CD4-positive, alpha-beta T cell (primary cell): ENCODE data around the gene GALNTL6. TPM values are rescaled to one million over a fixed set of nuclear protein-coding genes. Genes with fewer than 3 reads are reported as not detected.

Experiments
- ATAC-seq: fragments of 200-7000 bp; cut with Tn5 transposase; one replicate; pipeline ENCODE4 v1.10.0; 2022; ENCODE audit warnings: mild to moderate bottlenecking; ENCODE audit not compliant: poor library complexity
- CTCF ChIA-PET: fragments of 350-600 bp; sonication (Branson Sonifier 250); formaldehyde crosslinking; loops from one replicate; lab custom pipeline; 2021; ENCODE audit warnings: antibody characterized with exemption, inconsistent platforms; lab: Charles Lee
- POLR2A ChIA-PET: fragments of 350-600 bp; sonication (Branson Sonifier 250); formaldehyde crosslinking; loops from one replicate; lab custom pipeline; 2021; ENCODE audit warnings: antibody characterized with exemption, inconsistent platforms; lab: Charles Lee
- DNase-seq, 14 experiments: peaks; one replicate each; pipeline ENCODE4 v3.0.0-alpha.2; 2013 to 2020; ENCODE audit warnings: mixed read lengths in 2 of 14
- H3K27ac ChIP-seq, 2 donors: one replicate each; pipeline versions ENCODE4 v1.5.1 to v1.7.0; 2013; ENCODE audit warnings: low read length in 2 of 2, low read depth in 1 of 2, mild to moderate bottlenecking in 1 of 2
- H3K27me3 ChIP-seq, 2 experiments: 1 replicate in 1 of 2; 2 replicates in 1 of 2; pipeline versions ENCODE4 v1.6.1 to v1.7.0; 2013; ENCODE audit warnings: low read length in 2 of 2, control low read depth in 1 of 2, mild to moderate bottlenecking in 1 of 2, moderate library complexity in 1 of 2; ENCODE audit not compliant: insufficient read depth in 2 of 2, control insufficient read depth in 1 of 2
- H3K36me3 ChIP-seq: one replicate; pipeline ENCODE4 v1.6.1; 2013; ENCODE audit warnings: low read length, control low read depth; ENCODE audit not compliant: insufficient read depth
- H3K4me1 ChIP-seq: one replicate; pipeline ENCODE4 v1.6.1; 2013; ENCODE audit warnings: low read length, control low read depth; ENCODE audit not compliant: insufficient read depth
- H3K4me3 ChIP-seq: one replicate; pipeline ENCODE4 v1.5.1; 2013; ENCODE audit warnings: mild to moderate bottlenecking, low read length, moderate library complexity
- H3K9me3 ChIP-seq, 2 experiments: 1 replicate in 1 of 2; 2 replicates in 1 of 2; pipeline versions ENCODE4 v1.6.1 to v1.7.0; 2013; ENCODE audit warnings: low read length in 2 of 2, mild to moderate bottlenecking in 2 of 2, control low read depth in 1 of 2, moderate library complexity in 1 of 2; ENCODE audit not compliant: control insufficient read depth in 1 of 2, insufficient read depth in 1 of 2
- H3K27ac Mint-ChIP-seq: one replicate; pipeline ENCODE4 v1.8.0; 2020; ENCODE audit warnings: mixed read lengths
- H3K27me3 Mint-ChIP-seq: one replicate; pipeline ENCODE4 v1.8.0; 2021; ENCODE audit warnings: mixed read lengths
- H3K36me3 Mint-ChIP-seq: one replicate; pipeline ENCODE4 v1.8.0; 2021; ENCODE audit warnings: low read depth, mixed read lengths
- H3K4me1 Mint-ChIP-seq: one replicate; pipeline ENCODE4 v1.8.0; 2021; ENCODE audit warnings: low read depth, mixed read lengths
- H3K4me3 Mint-ChIP-seq: one replicate; pipeline ENCODE4 v1.8.0; 2020; ENCODE audit warnings: mild to moderate bottlenecking, mixed read lengths
- H3K9me3 Mint-ChIP-seq: one replicate; pipeline ENCODE4 v1.8.0; 2020; ENCODE audit warnings: mixed read lengths
- CTCF ChIP-seq: fragments of 200-600 bp; IDR thresholded peaks from one replicate; pipeline ENCODE4 v1.8.0; 2022; ENCODE audit warnings: antibody characterized with exemption, mild to moderate bottlenecking
- intact Hi-C, 2 experiments: fragments of 100-400 bp; cut with DNase I in 1 of 2; cut with micrococcal nuclease in 1 of 2; formaldehyde crosslinking; loops; one replicate each; pipeline versions ENCODE4 v1.15.1 to v1.9.0; 2023 to 2025; cut with DNase I, micrococcal nuclease
- total RNA-seq, 174 experiments: library from RNA in 2 of 174; stranded (reverse) in 2 of 174; gene quantifications; one replicate each; pipeline ENCODE4 v1.2.3 and lab custom pipeline; 2021 to 2026

The GALNTL6 gene
- total RNA-seq, 2 experiments from 2014 or later, result not detected

- H3K9me3 Mint-ChIP-seq, result peaks cover 4% of the 10 kb centered on the region
- no peaks in the 10 kb centered on the region for H3K36me3 Mint-ChIP-seq
- H3K4me3 ChIP-seq, result no peak overlapping the region
- DNase-seq, result no peak
- no peak for ATAC-seq
- no peaks in the 10 kb centered on the region for H3K36me3 ChIP-seq
- H3K4me3 Mint-ChIP-seq, result no peak overlapping the region
- H3K27me3 Mint-ChIP-seq, result no peaks in the 10 kb centered on the region
- POLR2A ChIA-PET, result no interaction called here
- no peaks in the 10 kb centered on the region for H3K4me1 ChIP-seq
- no peaks in the 10 kb centered on the region for H3K4me1 Mint-ChIP-seq
- no peak for TF ChIP-seq CTCF
- intact Hi-C loops, result no loop called here
- H3K27me3 ChIP-seq, result no peaks in the 10 kb centered on the region
- no peak overlapping the region for H3K27ac Mint-ChIP-seq
- CTCF ChIA-PET, result no interaction called here
- H3K27ac ChIP-seq, result no peak overlapping the region
- H3K9me3 ChIP-seq, result peaks cover 0 to 11% of the 10 kb centered on the region in 2 experiments
Observed at GRCh38 chr4:172103456-172103855, 290.3 kb downstream of the GALNTL6 start.

GRCh38 chr4:172104539-172104938 lies 291.3 kb downstream of the GALNTL6 start:
- no peaks in the 10 kb centered on the region for H3K36me3 Mint-ChIP-seq
- peaks cover 4% of the 10 kb centered on the region for H3K9me3 Mint-ChIP-seq
- TF ChIP-seq CTCF, result no peak

GRCh38 chr4:172105918-172106317 lies 292.7 kb downstream of the GALNTL6 start:
- Histone ChIP-seq H3K4me1 (no peaks in the 10 kb centered on the region), H3K9me3 (peaks cover 0 to 15% of the 10 kb centered on the region in 2 experiments), H3K27me3 (no peaks in the 10 kb centered on the region), H3K4me3 (no peak overlapping the region), H3K27ac (no peak overlapping the region), H3K36me3 (no peaks in the 10 kb centered on the region)
- Mint-ChIP-seq H3K36me3 (no peaks in the 10 kb centered on the region), H3K9me3 (peaks cover 4% of the 10 kb centered on the region), H3K4me3 (no peak overlapping the region), H3K4me1 (no peaks in the 10 kb centered on the region), H3K27ac (no peak overlapping the region), H3K27me3 (no peaks in the 10 kb centered on the region)
- intact Hi-C loops, result no loop called here
- DNase-seq (no peak), ATAC-seq (no peak)
- TF ChIP-seq CTCF, result no peak
- ChIA-PET POLR2A (no interaction called here), CTCF (no interaction called here)

More at GRCh38 chr4:172104539-172104938, 291.3 kb downstream of the GALNTL6 start:
- POLR2A ChIA-PET, result no interaction called here
- Histone ChIP-seq H3K27me3 (no peaks in the 10 kb centered on the region), H3K4me1 (no peaks in the 10 kb centered on the region), H3K27ac (no peak overlapping the region), H3K9me3 (peaks cover 0 to 15% of the 10 kb centered on the region in 2 experiments), H3K36me3 (no peaks in the 10 kb centered on the region), H3K4me3 (no peak overlapping the region)
- CTCF ChIA-PET, result no interaction called here
- intact Hi-C loops, result no loop called here
- H3K4me1 Mint-ChIP-seq, result no peaks in the 10 kb centered on the region
- H3K27ac Mint-ChIP-seq, result no peak overlapping the region
- H3K27me3 Mint-ChIP-seq, result no peaks in the 10 kb centered on the region
- no peak overlapping the region for H3K4me3 Mint-ChIP-seq
- DNase-seq (no peak), ATAC-seq (no peak)
